Lower lobe of right lung (tissue), 2 donors: ENCODE data around the gene KIAA1755. TPM values are rescaled to one million over a fixed set of nuclear protein-coding genes. Genes with fewer than 3 reads are reported as not detected.

Source experiments
- ATAC-seq, 2 donors: fragments of 200-7000 bp; cut with Tn5 transposase; one replicate each; pipeline ENCODE4 v1.9.1; 2020 to 2022; ENCODE audit warnings: mild to moderate bottlenecking in 2 of 2, moderate library complexity in 2 of 2
- DNase-seq: peaks from one replicate; pipeline ENCODE4 v3.0.0-alpha.2; 2020
- H3K27ac ChIP-seq: fragments of 200-600 bp; one replicate; pipeline ENCODE4 v1.8.0; 2022
- H3K27me3 ChIP-seq: fragments of 200-600 bp; one replicate; pipeline ENCODE4 v1.8.0; 2022; ENCODE audit warnings: low read depth
- H3K36me3 ChIP-seq: fragments of 200-600 bp; one replicate; pipeline ENCODE4 v1.8.0; 2022; ENCODE audit warnings: mild to moderate bottlenecking
- H3K4me1 ChIP-seq: fragments of 200-600 bp; one replicate; pipeline ENCODE4 v1.8.0; 2022
- H3K4me3 ChIP-seq: fragments of 200-600 bp; one replicate; pipeline ENCODE4 v1.8.0; 2022; ENCODE audit warnings: mild to moderate bottlenecking
- H3K9me3 ChIP-seq: fragments of 200-600 bp; one replicate; pipeline ENCODE4 v1.8.0; 2022
- intact Hi-C: fragments of 100-400 bp; cut with DNase I; formaldehyde crosslinking; loops from one replicate; pipeline ENCODE4 v1.11.0; 2022
- total RNA-seq: library from RNA; stranded (reverse); fragmentation: NEBNext Ultra II Directional; extraction: Animal tissue kit (Norgen Biotek cat#: 25700); gene quantifications from one replicate; pipeline ENCODE4 v1.2.1, GENCODE V29; 2021
- TF ChIP-seq, protein P1 (sequence below): fragments of 200-600 bp; IDR thresholded peaks from one replicate; pipeline ENCODE4 v1.8.0; 2022; ENCODE audit warnings: antibody characterized with exemption, mild to moderate bottlenecking
- donor health status: DM: no; HTN: yes; CAD: no; lungs with severe emphysema.

Gene KIAA1755
- total RNA-seq, 1 donor from 2014 or later, result 1.3 TPM

DNA sequence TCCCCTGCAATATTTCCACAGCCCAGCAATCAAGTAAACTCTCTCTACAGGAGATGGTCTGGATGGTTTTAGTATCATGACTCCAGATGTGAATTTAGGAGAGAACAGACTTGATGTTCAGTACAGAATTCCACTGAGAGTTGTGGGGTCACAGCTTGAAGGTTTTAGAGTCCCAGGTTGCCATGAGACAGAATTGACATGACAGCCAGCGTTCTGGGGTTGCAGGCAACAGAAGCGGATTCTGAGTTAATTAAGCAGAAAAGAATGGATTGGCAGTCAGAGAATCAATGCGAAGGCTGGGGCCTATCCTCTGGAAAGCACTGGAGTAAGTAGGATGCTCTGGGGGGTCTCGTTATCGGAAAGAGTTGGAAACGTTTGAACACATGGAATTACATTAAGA is 2.4 kb upstream of the KIAA1755 start:
- ATAC-seq (no peak), DNase-seq (no peak)
- H3K4me3 ChIP-seq, result no peak overlapping the region
- no peaks in the 10 kb centered on the region for H3K4me1 ChIP-seq
- H3K9me3 ChIP-seq, result no peaks in the 10 kb centered on the region
- no peaks in the 10 kb centered on the region for H3K36me3 ChIP-seq
- H3K27me3 ChIP-seq, result peaks cover 30% of the 10 kb centered on the region
- no peak overlapping the region for H3K27ac ChIP-seq
- intact Hi-C loops, result no loop called here
- TF ChIP-seq, protein P1, sequence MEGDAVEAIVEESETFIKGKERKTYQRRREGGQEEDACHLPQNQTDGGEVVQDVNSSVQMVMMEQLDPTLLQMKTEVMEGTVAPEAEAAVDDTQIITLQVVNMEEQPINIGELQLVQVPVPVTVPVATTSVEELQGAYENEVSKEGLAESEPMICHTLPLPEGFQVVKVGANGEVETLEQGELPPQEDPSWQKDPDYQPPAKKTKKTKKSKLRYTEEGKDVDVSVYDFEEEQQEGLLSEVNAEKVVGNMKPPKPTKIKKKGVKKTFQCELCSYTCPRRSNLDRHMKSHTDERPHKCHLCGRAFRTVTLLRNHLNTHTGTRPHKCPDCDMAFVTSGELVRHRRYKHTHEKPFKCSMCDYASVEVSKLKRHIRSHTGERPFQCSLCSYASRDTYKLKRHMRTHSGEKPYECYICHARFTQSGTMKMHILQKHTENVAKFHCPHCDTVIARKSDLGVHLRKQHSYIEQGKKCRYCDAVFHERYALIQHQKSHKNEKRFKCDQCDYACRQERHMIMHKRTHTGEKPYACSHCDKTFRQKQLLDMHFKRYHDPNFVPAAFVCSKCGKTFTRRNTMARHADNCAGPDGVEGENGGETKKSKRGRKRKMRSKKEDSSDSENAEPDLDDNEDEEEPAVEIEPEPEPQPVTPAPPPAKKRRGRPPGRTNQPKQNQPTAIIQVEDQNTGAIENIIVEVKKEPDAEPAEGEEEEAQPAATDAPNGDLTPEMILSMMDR, result no peak

DNA sequence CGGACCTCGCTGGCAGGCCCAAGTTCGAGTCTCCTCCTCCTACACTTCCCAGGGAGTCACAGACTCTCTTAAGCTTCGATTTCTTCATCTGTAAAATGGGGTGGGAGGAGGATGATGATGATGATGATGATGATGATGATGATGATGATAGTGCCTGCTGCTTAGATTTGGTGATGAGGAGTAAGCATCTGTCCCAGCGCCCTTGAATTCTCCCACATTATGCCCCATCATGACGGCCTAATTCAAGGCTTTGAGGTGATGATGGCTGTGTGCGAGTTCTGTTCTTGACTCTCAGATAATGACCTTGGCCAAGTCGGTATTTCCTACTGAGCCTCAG is 487 bp upstream of the KIAA1755 start:
- Histone ChIP-seq H3K36me3 (no peaks in the 10 kb centered on the region), H3K27me3 (peaks cover 35% of the 10 kb centered on the region), H3K27ac (no peak overlapping the region), H3K4me3 (peak overlapping the region; percentile 45), H3K4me1 (no peaks in the 10 kb centered on the region), H3K9me3 (no peaks in the 10 kb centered on the region)
- DNase-seq (no peak), ATAC-seq (no peak)
- TF ChIP-seq, protein P1, result no peak
- intact Hi-C loops, result no loop called here

DNA sequence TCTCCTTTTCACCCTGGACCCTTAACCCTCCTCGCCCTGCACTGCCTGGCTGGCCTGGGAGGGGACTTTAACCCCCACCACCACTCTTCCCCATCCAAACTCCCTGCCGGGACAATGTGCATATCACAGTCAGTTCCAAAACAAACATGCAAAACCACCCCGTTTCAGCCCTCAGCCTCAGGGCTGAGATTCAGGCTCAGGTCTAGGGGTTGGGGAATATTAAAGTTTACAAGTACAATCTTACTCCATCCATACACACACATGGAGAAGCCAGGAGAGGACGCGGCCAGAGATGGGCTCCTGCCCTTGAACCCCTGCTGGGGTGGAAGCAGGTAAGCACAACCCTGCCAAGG is 534 bp downstream of the KIAA1755 start:
- ATAC-seq (peak in 1 of 2 donors; percentile 28), DNase-seq (no peak)
- Histone ChIP-seq H3K4me3 (peak overlapping the region; percentile 45), H3K27me3 (peaks cover 35% of the 10 kb centered on the region), H3K27ac (peak overlapping the region; percentile 24), H3K4me1 (peaks cover 5% of the 10 kb centered on the region), H3K36me3 (no peaks in the 10 kb centered on the region), H3K9me3 (no peaks in the 10 kb centered on the region)
- intact Hi-C loops, result no loop called here
- TF ChIP-seq, protein P1, result no peak

DNA sequence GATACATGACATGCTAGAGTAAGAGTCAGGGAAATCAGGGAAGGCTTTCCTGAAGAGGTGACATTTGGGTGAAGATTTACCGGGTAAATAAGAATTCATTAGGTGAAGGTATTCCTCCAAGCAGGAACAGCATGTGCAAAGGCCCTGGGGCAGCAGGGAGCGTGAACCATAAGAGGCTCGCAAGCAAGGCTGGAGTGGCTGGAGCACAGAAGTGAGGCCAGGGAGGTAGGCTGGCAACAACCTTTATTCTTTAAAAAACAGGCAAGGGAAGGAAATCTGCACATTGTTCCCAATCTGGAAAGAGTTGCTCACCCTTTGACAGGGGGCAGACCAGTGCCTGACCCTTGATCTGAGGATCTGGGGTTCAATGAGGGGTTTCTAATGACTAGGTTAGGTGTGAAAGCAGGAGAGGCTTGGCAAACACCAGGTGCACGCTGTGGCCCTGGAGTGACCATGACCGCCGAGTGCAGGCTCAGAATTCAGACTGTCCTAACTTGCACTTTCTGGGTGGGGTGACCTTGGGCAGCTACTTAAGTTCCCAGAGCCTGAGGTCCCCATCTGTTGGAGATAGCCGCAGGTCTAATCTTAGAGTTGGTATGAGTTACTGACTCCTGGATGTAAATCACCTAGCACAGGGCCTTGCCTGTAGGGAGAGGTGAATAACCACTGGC is 1.9 kb downstream of the KIAA1755 start:
- H3K36me3 ChIP-seq, result no peaks in the 10 kb centered on the region
- intact Hi-C loops, result no loop called here
- no peak overlapping the region for H3K4me3 ChIP-seq
- no peak overlapping the region for H3K27ac ChIP-seq
- peaks cover 6% of the 10 kb centered on the region for H3K4me1 ChIP-seq
- H3K27me3 ChIP-seq, result peaks cover 35% of the 10 kb centered on the region
- ATAC-seq, result no peak
- no peaks in the 10 kb centered on the region for H3K9me3 ChIP-seq
- TF ChIP-seq, protein P1, result no peak
- no peak for DNase-seq

DNA sequence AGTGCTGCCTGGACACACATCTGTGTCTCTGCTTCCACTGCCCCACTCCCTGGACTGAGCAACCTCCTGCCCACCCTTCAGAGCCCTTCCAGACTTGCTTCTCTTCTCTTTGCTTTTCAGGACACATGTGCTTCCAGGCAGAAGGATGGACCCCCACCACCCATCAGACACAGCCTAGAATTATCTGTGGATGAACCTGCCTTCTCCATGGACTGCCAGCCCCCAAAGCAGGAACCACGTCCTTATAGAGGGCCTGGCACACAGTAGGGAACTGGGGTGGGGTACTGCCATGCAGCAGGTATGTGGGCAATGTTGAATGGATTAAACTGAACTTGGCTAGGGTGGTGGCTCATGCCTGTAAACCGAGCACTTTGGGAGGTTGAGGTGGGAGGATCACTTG is 3.6 kb downstream of the KIAA1755 start:
- intact Hi-C loops, result no loop called here
- Histone ChIP-seq H3K27me3 (peaks cover 32% of the 10 kb centered on the region), H3K9me3 (no peaks in the 10 kb centered on the region), H3K36me3 (no peaks in the 10 kb centered on the region), H3K4me1 (peaks cover 6% of the 10 kb centered on the region), H3K4me3 (no peak overlapping the region), H3K27ac (no peak overlapping the region)
- TF ChIP-seq, protein P1, result no peak
- ATAC-seq (no peak), DNase-seq (no peak)
